NCI-H2196 treated with DMSO at 0.1 percent for 48 hours (cell line): Measurements from ENCODE around the gene PAK1.
"Not testable (repeated sequence)": the region's sequence is repeated elsewhere in the genome, so short reads cannot be mapped to it uniquely, and the experiment has no call there.

Source experiments
- DNase-seq: peaks from one replicate; lab custom pipeline; 2025; ENCODE audit not compliant: unreplicated experiment; lab: John Stamatoyannopoulos, UW

PAK1 gene

DNA sequence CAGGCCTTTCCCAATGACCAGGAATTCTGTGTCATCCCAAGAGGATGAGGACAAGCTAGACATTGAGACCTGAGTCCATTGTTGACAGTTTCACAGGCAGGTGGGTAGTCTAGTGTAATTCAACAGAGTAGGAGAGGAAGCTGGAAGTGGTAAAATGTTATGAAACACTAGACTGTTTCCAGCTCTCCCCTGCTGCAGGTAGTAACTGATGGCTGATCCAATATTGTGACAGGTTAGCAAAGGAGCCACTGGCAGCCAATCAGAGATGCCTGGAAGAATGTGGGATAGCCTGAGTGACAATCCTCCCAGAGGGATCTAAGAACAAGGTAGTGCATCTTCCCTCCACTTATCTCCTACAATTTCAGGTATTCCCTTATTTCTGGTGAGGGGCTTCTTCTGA, 161.8 kb downstream of the PAK1 start:
- DNase-seq = no peak

DNA sequence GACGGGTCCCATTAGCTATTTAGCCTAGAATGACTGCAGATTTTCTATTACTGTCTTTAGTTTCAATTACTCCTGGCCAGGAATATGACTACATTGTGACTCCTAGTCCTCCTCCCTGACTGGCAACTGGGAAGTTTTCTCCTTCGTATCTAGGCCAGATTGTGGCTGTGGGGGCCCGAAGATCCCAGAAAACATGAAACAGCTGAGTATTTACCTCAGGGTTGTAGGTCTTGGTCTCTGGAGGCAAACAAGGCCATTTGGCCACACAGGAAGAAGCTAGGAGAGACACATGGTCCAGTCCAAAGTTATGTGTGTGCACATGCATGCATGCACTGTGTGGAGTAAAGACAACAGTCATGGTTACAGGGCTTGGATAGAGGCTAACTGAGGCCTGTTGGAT, 162.2 kb downstream of the PAK1 start:
- no peak for DNase-seq

DNA sequence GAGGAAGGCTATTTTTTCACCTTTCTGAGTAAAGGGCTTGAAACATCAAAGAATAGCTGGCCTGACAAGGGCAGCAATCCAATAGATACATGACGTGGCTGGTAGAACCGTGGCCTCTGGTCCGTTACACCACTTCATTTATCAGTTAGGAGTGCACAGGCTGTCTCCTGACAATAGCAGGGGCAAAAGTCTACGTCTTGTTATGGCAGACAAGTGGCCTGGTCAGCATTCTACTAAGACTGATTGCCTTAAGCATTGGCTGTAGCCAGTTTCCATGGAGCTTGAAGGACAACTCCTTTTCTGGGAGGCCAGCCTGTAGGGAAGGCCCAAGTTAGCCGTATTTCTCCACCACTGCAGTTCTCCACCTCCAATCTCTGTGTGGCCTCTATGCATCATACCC, 163.2 kb downstream of the PAK1 start:
- DNase-seq = no peak

DNA sequence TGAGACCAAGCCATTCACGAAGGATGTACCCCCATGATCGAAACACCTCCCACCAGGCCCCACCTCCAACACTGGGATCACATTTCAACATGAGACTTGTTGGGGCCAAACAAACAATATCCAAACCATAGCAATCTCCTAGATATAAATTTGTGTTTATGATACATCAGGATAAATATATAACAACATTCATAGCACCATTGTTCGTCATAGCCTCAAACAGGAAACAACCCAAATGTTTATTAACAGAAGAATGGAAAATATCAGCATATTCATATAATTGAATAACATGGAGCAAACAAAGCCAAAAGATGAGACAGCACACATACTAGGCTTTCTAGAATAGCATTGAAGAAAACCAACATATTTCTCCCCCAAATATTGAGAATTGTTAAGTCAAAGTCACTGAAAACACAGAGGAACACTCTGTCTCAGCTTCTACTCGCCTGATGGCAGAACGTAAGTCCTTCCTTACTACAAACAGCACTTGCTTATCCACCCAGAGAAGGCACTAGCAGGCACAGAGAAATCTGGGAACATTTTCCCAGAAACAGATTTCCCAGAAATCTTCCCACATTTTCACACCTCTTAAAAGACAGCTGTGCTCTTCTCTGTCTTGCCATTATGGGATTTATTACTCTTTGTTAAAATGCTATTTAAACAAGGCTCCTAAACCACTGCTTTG, 164.4 kb downstream of the PAK1 start:
- no peak for DNase-seq

DNA sequence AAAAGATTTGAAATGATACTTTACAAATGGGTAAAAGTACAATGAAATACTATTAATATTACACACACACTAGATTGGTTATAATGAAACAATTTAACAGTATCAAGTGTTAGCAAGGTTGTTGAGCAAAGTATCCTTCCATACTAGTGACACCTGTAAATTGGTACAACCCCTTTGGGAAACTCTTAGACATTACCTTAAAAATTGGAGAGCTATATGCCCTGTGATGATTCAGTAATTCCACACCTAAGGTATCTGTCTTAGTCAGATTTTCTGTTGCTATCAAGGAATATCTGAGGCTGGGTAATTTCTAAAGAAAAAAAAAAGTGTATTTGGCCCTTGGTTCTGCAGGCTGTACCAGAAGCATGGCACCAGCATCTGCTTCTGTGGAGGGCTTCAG, 165.1 kb downstream of the PAK1 start:
- no peak for DNase-seq

DNA sequence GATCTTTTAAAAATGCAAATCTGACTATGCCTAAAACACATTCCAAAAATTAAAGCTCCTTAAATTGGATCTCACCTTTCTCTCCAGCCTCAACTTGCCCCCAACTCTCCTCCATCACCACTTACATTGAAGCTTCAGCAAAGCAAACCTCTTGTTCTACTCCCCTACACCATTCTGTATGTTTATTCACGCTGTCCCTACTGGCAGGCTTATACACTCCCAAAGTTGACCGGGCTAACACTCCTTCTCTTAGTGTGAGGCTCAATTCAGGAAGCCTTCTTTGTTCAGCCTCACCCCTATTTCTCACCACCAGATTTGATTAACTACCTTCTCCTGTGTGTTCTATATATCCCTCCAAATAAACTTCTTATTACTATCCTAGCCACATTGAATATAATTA, 170.6 kb downstream of the PAK1 start:
- no peak for DNase-seq

DNA sequence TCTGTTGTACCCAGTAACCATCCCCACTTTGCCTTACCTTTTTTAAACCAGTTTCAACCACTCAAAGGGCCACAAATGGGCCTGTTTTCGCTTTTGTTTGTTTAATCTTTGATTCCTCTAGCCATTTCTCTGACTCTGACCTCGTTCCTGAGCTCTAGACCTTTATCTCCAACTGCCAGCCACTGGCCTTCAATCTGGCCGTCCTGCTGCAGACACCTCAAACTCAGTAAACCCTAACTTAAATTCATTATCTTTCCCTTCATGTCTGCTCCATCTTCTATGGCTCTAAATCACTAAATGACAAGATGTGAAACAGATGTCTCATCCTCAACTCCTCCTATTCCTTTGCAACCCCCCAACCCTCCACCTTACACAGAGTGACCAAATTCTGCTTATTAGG, 171.1 kb downstream of the PAK1 start:
- no peak for DNase-seq

DNA sequence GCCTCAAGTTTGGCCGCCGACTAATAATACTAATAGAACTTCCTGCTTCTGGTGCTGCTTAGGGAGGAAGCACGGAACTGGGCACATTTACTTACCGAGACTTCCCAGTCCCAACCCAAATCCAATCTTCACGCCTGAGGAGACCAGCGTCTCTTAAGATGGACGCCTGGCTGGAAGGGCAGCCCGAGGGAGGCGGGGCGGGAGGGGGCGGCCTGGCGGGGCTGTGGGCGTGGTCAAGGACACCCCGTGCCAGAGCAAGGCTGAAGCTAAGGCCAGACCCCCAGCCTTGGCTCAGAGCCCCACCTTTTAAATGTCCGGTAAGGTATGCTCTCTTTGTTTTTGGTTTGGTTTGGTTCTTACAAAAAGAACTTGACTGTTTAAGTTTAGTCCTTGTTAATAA, 172.4 kb downstream of the PAK1 start, which contains the start of gene GDPD4:
Gene GDPD4, minus strand, starts transcription at position 177 of the 400 bp plus-strand sequence. CDS start 16,549 bp downstream, outside the sequence.
- no peak for DNase-seq

DNA sequence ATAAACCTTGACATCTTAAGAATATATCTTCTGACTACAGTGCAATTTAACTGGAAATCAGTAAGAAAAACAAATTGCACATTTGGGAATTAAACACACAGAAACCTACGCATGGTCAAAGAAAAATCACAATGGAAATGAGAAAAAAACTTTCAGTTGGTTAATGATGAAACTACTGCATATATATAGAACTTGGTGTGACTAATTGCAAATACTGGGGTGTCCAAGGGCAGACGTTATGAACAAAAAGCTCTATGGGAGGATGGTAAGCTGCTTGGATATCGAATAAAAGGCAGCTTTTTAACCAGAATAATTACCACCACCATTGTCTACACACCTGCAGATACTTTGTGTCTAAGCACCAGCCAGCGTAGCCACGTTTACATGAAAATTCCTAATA, 173.2 kb downstream of the PAK1 start:
- no peak for DNase-seq

DNA sequence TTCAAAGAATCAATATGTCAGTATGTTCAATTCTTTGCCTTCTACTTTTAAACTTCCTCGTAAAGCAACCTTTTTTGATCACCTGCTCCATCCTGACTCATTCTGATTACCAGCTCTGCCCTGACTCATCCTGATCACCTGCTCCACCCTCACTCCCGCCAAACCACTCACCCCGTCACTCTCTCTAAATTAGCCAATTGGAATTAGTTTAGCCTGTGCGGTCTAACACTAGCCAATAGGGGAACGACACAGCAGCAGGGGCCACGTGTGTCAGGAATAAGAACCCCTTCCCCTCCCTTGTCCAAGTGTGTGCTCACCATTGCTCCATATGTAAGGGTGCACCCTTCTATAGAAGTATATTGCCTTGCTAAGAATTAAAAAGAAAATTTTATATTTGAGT, 173.9 kb downstream of the PAK1 start:
- not testable (repeated sequence) for DNase-seq

DNA sequence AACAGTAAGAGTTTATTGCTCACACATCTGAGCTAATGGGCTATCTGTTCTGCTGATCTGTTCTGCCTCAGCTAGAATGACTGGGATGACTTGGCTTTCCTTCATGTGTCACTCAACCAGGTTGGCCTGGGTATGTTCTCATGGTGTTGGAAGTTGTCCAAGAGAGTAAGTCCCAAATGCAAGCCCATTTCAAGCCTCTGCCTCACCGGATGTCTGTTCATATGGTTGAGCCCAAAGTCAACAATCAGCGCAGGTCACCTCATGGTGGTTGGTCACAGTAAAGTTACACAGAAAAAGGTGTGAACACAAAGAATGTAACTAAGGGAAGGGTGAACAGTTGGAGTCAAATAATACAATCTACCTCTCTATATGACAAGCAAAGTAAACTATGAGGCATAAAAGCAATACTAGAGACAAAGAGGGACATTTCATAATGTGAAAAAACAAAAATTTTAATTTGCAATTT, 174.3 kb downstream of the PAK1 start:
- DNase-seq = no peak

DNA sequence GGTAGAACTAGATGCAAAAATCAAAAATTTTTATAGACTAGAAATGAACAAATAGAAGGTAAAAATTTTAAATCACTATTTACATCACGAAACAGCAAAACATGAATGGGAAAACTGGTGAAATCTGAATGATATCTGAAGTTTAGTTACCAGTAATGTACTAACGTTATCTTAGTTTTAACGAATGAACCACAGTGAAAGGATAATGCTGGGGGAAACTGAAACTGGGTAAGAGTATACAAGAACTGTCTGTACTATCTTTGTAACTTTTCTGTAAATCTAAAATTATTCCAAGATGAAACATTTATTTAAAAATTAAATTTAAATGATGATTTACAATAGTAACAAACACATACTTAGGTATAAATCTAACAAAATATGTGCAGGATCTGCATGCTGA, 179.9 kb downstream of the PAK1 start:
- DNase-seq = no peak

DNA sequence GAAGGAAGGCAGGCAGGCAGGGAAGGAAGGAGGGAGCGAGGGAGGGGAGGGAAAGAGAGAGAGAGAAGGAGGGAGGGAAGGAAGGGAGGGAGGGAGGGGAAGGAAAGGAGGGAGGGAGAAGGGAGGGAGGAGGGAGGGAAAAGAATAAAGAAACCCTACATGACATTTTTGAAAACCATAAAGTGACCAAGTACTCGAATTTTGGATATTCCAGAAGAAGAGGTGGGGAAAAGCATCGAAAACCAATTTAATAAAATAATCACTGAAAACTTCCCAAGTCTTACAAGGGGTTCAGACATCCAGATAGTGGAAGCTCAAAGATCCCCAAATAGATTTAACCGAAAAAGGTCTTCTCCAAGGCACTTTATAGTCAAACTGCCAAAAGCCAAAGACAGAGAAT, 184.2 kb downstream of the PAK1 start:
- DNase-seq = no peak

DNA sequence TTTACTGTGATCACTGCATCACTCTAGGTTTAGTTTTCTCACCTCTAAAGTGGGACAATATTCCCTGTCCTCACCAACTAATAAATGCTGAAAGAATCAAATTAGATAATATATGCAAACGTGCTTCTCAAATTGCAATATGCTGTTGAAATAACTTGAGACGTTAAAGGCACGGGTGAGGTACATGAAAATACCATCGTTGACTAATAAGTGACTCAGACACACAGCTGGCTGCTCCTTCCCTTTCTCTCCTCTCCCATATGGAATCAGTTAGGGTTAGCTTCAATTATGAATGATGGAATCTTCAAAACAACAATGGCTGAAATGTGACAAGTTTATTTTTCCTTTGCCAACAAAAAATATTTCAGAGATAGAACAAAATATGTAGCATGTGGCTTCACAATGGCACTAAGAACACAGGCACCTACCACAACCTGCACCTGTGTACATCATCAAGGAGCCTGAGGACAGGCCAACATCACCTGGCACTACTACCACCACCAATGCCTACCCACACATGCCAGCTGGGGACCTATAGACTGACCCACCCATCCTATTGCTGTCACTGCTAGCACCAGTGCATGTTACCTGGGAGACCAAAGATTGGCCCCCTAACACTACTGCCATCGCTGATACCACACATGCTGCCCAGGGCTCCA, 186.2 kb downstream of the PAK1 start:
- no peak for DNase-seq

DNA sequence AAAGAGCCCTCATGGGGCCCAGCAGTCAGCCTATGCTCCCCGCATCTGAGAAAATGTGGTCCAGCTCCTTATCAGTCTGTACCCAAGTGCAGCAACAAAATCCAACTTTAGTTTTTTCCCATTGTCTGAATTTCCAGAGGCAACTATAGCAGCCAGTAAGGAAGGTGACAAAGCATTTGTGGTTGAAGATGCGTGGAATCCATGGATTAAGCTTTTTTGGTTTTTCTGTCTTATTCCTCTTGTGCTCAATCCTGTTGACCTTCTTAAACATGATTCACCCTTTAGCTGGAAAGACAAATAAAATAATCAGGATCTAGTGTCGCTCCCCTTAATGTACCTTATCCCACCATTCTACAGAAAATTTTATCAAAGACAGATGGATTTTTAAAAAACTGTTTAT, 186.8 kb downstream of the PAK1 start:
- DNase-seq = no peak

DNA sequence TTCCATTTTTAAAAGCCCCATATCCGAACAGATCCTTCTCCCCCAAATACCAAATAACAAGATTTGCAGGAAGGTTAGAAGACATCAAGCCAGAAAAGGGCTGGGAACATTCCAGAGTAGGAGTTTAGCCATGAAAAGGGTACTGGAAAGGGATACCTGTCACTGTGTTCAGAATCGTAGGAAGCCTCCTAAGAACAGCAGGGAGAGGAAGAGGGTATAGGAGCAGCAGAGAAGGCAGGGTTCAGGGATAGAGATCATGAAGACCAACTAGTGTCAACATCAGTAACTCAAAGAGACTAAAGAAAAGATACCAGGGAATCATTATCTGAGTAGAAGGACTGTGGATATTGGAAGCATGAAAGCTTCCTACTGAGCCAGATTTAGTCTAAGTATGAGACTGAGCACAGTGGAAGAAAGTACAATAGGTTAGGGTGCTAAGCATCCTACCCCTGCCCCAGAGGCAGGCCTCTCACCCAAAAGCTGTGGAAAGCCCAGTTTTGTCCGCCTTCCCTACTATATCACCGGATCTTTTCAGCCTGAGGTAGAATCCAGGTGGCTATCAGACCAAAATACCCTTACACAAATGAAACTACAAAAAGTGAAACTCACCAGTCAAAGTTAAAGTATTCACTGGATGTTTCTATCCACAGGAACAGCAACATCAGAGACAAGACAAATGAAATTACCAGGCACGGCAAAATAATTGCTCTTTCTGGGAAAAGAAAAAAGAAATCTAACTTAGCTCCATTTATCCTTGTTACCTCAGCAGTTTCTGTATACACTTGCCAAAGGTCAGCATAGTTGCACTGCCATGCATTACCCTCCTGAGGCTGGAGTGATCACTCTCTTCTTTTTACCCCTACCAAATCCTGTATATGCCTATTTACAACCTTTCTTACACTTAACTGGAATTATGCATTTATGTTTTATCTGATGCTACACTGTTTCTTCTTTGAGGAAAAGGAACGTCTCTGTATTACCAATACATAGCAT, 189.1 kb downstream of the PAK1 start:
- DNase-seq = no peak

DNA sequence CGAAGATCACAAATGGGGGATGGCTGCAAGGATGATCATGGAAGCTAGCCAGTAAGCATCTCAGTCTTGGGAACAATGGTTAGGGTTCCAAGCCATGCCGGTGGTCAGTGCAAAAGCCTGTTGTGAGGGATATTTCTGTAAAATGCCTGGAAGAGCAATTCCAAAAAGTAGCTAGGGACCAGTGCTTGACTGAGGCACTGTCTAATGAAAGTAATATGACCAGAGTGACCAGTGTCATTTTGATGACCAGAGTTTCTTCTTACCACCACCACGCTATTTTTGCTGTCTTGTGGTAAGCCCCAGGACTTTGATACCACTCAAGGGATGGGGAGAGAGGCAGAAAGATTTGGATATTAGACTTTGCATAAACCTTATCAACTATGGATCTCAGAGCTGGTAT, 190.8 kb downstream of the PAK1 start:
- DNase-seq = no peak

DNA sequence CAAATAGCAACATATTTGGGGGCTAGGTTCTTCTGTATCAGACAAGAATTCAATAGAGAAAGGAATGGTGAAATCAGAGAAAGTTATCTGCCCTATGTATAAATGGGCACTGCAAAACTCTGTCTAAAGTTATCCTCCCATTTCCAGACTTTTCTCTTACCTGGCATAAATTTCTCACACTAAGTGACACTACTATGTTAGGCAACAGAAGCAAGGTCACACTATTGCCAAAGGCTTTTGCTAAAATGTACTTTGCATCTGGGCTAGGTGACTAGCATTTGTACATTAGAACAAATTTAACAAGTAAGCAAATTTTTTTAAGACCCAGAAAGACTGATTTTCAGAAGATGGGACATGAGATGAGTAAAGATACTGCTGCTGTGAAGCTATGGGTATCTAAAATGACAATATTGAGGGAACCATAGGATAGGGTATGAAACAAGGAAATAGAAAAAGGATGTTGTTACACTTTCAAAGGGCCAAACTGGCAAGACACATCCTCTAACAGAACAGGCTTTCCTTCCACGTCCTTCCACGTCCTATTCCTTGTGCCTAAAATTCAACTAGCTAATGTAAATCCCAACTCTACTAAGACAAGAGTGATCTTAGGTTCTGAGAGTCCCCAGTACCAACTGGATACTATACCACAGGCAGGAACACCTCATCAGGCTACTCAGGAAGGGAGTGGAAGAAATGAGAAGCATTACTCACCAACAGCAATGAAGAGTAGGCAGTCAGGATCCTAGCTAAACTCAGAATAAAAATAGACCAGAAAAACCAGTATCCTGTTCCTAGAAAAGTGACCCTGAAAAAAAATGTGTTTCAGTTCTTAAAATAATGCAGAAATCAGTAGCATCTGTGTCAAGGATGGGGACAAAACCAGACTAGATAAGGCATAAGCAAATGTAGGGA, 195.0 kb downstream of the PAK1 start:
- no peak for DNase-seq

DNA sequence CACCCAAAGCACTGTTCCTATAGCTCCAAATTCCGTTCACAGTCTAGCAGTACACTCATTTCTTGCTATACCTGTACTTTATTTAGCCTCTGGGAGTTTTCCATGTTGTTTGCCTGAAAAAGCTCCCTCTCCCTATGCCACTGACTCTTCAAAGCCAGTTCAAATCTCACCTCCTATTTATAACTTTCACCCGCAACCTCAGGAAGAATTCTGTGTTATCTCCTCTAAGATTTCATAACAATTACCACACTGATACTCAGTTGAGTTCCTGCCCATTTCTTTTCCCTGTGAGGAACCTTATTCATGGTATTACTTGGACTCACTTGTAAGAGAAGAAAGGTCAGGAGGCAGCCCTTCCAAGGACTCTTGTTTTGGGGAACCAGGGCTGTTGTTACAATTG, 197.6 kb downstream of the PAK1 start:
- no peak for DNase-seq
